HCT116 (cell line): ENCODE results near the gene VSTM2B.

Experiments used
- CTCF ChIP-seq, 3 experiments: fragments of 200-600 bp in 1 of 3; sonication (generic) in 1 of 3; IDR thresholded peaks in 2 of 3; conservative IDR thresholded peaks in 1 of 3; 2 replicates each; pipeline ENCODE4 v1.5.1; 2012 to 2017; ENCODE audit warnings: low read depth in 2 of 3, low read length in 2 of 3, antibody characterized with exemption in 1 of 3, borderline replicate concordance in 1 of 3, control low read depth in 1 of 3, mild to moderate bottlenecking in 1 of 3, mixed read lengths in 1 of 3, mixed run types in 1 of 3, moderate library complexity in 1 of 3; ENCODE audit not compliant: insufficient read depth in 1 of 3
- ELF1 ChIP-seq: IDR thresholded peaks from 2 replicates; pipeline ENCODE4 v1.6.1; 2012; ENCODE audit warnings: low read depth, borderline replicate concordance
- EZH2phosphoT487 ChIP-seq: fragments of 200-600 bp; IDR thresholded peaks from 2 replicates; pipeline ENCODE4 v1.6.1; 2018; ENCODE audit warnings: antibody characterized with exemption, borderline replicate concordance
- YY1 ChIP-seq: IDR thresholded peaks from 2 replicates; pipeline ENCODE4 v1.6.1; 2011; ENCODE audit warnings: low read length, low read depth, moderate library complexity, mild to moderate bottlenecking; ENCODE audit not compliant: insufficient replicate concordance; ENCODE audit errors: extremely low read depth
- ZFX ChIP-seq: fragments of 450-650 bp; IDR thresholded peaks from 2 replicates; pipeline ENCODE4 v1.6.1; 2017

- TF ChIP-seq YY1, result no peak
- no peak for TF ChIP-seq ELF1
- no peak for TF ChIP-seq CTCF (IDR thresholded peaks at IDR 0.05 in 2 of 3, conservative IDR thresholded peaks at IDR 0.05 in 1 of 3; ENCODE audit: borderline replicate concordance in 1 of 3, insufficient read depth in 1 of 3, low read depth in 2 of 3, low read length in 2 of 3)
- no peak for TF ChIP-seq ZFX
- TF ChIP-seq EZH2phosphoT487, result no peak
These were observed 622 bp upstream of the VSTM2B start for GRCh38 chr19:29524912-29525831.
